Retinal pigment epithelial cell (primary cell): ENCODE data around the gene STAB1.

Experiments used
- DNase-seq: peaks from one replicate; pipeline ENCODE4 v3.0.0-alpha.2; 2010; ENCODE audit warnings: low read depth
- H3K4me3 ChIP-seq: 2 replicates; pipeline ENCODE4 v1.5.1; 2011; ENCODE audit warnings: mild to moderate bottlenecking, low read length, control low read depth, moderate library complexity
- CTCF ChIP-seq: conservative IDR thresholded peaks from 2 replicates; pipeline ENCODE4 v1.5.1; 2011; ENCODE audit warnings: low read depth, low read length, control low read depth, inconsistent platforms

STAB1 gene

GRCh38 chr3:52494445-52494844 lies 693 bp upstream of the STAB1 start:
- DNase-seq: no peak
- no peak overlapping the region for H3K4me3 ChIP-seq
- TF ChIP-seq CTCF: no peak

DNA sequence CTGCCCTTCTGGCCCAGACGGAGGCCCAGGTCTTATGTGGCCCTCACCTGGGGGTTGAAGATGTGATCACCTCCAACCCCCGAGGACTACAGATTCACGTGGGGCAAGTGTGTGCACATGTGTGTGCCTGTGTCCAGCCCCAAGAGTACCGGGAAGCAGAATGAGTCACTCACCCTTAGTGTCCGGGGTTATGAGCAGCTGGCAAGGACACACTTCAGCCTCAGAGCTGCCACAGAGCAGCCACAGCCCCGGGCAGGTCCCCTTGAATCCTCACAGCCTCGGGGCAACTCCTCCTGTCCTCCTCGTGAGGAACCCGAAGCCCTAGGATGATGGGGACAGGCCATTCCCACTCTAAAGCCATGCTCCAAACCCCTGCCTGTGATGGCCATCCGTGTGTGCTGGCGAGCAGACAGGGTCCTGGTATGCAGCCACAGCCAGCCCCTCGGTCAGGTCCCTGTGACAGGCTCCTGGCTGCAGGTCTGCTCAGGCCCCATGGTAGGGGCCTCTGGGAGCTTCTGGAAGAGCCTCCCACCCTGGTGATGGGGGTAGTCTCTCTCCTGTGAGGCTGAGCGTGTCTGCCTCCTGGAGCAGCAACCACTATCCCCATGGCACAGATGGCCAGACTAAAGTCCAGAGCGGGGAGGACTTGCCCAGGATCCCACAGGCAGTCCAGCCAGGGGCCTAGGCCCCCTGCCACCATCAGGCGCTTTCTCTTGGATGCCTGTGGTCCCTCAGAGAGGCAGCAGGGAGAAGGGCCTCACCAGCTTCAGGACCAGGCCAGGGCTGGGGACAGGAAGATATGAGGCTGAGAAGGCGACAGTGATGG lies 852 bp downstream of the STAB1 start:
- DNase-seq: no peak
- TF ChIP-seq CTCF: no peak
- H3K4me3 ChIP-seq: no peak overlapping the region

GRCh38 chr3:52498137-52499054 lies 3.3 kb downstream of the STAB1 start:
- DNase-seq: no peak
- H3K4me3 ChIP-seq: no peak overlapping the region

GRCh38 chr3:52501046-52501445 lies 5.9 kb downstream of the STAB1 start:
- DNase-seq: no peak
- TF ChIP-seq CTCF: no peak
- H3K4me3 ChIP-seq: no peak overlapping the region

More at GRCh38 chr3:52498137-52499054, 3.3 kb downstream of the STAB1 start:
- no peak for TF ChIP-seq CTCF

DNA sequence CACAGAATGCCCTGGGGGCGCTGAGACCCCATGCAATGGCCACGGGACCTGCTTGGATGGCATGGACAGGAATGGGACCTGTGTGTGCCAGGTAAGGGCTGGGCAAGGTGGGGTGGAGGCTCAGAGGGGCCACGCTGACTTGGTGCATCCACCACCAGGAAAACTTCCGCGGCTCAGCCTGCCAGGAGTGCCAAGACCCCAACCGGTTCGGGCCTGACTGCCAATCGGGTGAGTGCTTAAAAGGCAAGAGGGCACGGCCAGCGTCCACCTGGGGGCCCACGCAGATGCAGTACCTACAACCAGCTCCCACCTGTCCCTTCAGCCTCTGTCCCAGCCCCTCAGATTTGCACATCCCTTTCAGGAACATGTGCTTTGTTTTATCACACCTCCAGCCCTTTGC lies 6.9 kb downstream of the STAB1 start:
- TF ChIP-seq CTCF: no peak
- H3K4me3 ChIP-seq: no peak overlapping the region
- no peak for DNase-seq

GRCh38 chr3:52502808-52503350 lies 7.7 kb downstream of the STAB1 start:
- TF ChIP-seq CTCF: no peak
- no peak for DNase-seq
- no peak overlapping the region for H3K4me3 ChIP-seq
